ENCODE measurements around the gene MPC1L. TPM values are rescaled to one million over a fixed set of nuclear protein-coding genes. Genes with fewer than 3 reads are reported as not detected.

MPC1L gene
- total RNA-seq, 1 experiment from 2014 or later, result not detected

GRCh38 chrX:40632199-40632598 lies 9.0 kb downstream of the MPC1L start:
- CTCF ChIA-PET, result no interaction called here

DNA sequence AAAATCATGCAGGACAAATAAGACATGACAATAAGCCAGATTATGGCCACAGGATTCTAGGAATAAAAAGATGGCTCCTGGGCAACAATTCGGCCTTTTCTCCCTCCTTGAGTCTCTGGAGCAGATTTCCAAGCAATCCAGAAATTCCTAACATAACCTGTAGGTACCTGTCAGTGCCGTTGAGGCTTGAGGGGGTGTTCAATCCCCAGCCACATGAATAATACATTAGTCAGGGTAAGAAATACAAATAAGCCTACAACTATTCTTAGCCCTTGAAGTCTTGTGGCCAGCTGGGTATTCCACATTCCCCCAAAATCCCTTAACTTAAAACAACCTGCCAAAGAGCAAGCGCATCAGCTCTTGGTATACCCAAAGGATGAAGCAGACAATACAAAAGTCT lies 14.5 kb downstream of the MPC1L start:
- POLR2A ChIA-PET (ENCODE audit: unreplicated experiment), result no interaction called here
- Histone ChIP-seq H3K9me2 (replicated peaks; ENCODE audit: low read length) (no peaks in the 10 kb centered on the region), H3K27me3 (ENCODE audit: low read length) (no peaks in the 10 kb centered on the region), H3K79me2 (ENCODE audit: low read length) (peaks cover 40% of the 10 kb centered on the region), H3K9ac (ENCODE audit: low read length) (no peak overlapping the region), H3K4me2 (ENCODE audit: low read length) (no peak overlapping the region), H3K36me3 (ENCODE audit: low read depth, low read length) (peaks cover 51% of the 10 kb centered on the region), H3K4me3 (ENCODE audit: low read length) (no peak overlapping the region), H4K20me1 (ENCODE audit: low read length) (0 out of 2 replicates have a peak, but pooled peaks cover 3% of the 10 kb centered on the region), H3K4me1 (ENCODE audit: insufficient read depth, low read length) (no peaks in the 10 kb centered on the region), H2AFZ (ENCODE audit: low read length) (no peak overlapping the region), H3F3A (ENCODE audit: low read length, unreplicated experiment) (no peaks in the 10 kb centered on the region), H3K9me3 (ENCODE audit: low read length) (no peaks in the 10 kb centered on the region), H3K27ac (ENCODE audit: low read length) (no peak overlapping the region)
- ATAC-seq (no peak), DNase-seq (no peak)
- BruUV-seq (replicated peaks), result no TSS peak
- no peak for TF ChIP-seq EZH2phosphoT487 (IDR thresholded peaks at IDR 0.05; ENCODE audit: borderline replicate concordance, low read length)
- no peak for TF ChIP-seq EZH2 (IDR thresholded peaks at IDR 0.05; ENCODE audit: low read length, unreplicated experiment)
- TF ChIP-seq, protein P1, sequence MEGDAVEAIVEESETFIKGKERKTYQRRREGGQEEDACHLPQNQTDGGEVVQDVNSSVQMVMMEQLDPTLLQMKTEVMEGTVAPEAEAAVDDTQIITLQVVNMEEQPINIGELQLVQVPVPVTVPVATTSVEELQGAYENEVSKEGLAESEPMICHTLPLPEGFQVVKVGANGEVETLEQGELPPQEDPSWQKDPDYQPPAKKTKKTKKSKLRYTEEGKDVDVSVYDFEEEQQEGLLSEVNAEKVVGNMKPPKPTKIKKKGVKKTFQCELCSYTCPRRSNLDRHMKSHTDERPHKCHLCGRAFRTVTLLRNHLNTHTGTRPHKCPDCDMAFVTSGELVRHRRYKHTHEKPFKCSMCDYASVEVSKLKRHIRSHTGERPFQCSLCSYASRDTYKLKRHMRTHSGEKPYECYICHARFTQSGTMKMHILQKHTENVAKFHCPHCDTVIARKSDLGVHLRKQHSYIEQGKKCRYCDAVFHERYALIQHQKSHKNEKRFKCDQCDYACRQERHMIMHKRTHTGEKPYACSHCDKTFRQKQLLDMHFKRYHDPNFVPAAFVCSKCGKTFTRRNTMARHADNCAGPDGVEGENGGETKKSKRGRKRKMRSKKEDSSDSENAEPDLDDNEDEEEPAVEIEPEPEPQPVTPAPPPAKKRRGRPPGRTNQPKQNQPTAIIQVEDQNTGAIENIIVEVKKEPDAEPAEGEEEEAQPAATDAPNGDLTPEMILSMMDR (conservative IDR thresholded peaks at IDR 0.05; ENCODE audit: low read depth, low read length), result no peak
- CTCF ChIA-PET, result no interaction called here
- intact Hi-C loops (cut with micrococcal nuclease), result no loop called here

More at GRCh38 chrX:40632199-40632598, 9.0 kb downstream of the MPC1L start:
- Histone ChIP-seq H3K9me3 (ENCODE audit: low read length) (no peaks in the 10 kb centered on the region), H3K9ac (ENCODE audit: low read length) (no peak overlapping the region), H3F3A (ENCODE audit: low read length, unreplicated experiment) (no peaks in the 10 kb centered on the region), H3K9me2 (replicated peaks; ENCODE audit: low read length) (no peaks in the 10 kb centered on the region), H3K36me3 (ENCODE audit: low read depth, low read length) (peaks cover 55% of the 10 kb centered on the region), H2AFZ (ENCODE audit: low read length) (no peak overlapping the region), H3K27ac (ENCODE audit: low read length) (no peak overlapping the region), H3K4me1 (ENCODE audit: insufficient read depth, low read length) (no peaks in the 10 kb centered on the region), H3K4me2 (ENCODE audit: low read length) (no peak overlapping the region), H3K27me3 (ENCODE audit: low read length) (no peaks in the 10 kb centered on the region), H3K79me2 (ENCODE audit: low read length) (no peaks in the 10 kb centered on the region), H4K20me1 (ENCODE audit: low read length) (no peaks in the 10 kb centered on the region), H3K4me3 (ENCODE audit: low read length) (no peak overlapping the region)
- no peak for ATAC-seq
- TF ChIP-seq EZH2phosphoT487 (IDR thresholded peaks at IDR 0.05; ENCODE audit: borderline replicate concordance, low read length) (no peak), EZH2 (IDR thresholded peaks at IDR 0.05; ENCODE audit: low read length, unreplicated experiment) (no peak)
- TF ChIP-seq, protein P1 (conservative IDR thresholded peaks at IDR 0.05; ENCODE audit: low read depth, low read length), result no peak
- POLR2A ChIA-PET (ENCODE audit: unreplicated experiment), result no interaction called here
- no peak for DNase-seq
- BruUV-seq (replicated peaks), result no TSS peak
- intact Hi-C loops (cut with micrococcal nuclease), result no loop called here

DNA sequence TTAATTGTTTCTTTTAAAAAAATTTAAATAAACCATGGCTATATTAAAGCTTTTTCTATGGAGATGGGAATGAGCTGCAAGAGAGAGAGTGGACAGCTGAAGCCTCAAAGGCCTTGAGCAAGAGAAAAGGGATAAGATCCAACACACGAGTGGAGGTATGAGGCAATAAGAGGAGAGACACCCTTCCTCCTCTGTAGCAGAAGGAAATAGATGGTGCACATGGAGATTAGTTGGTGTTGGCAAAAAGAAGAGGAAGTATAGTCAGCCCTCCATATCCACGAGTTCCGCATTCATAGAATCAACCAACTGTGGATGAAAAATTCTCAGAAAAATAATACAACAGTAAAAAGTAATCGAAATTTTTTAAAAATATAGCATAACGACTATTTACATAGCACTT lies 20.9 kb downstream of the MPC1L start:
- Histone ChIP-seq H3K4me2 (ENCODE audit: low read length) (peak overlapping the region; percentile 94), H2AFZ (ENCODE audit: low read length) (no peak overlapping the region), H4K20me1 (ENCODE audit: low read length) (0 out of 2 replicates have a peak, but pooled peaks cover 3% of the 10 kb centered on the region), H3K36me3 (ENCODE audit: low read depth, low read length) (peaks cover 5% of the 10 kb centered on the region; the same call in 1 of the 2 replicates), H3K9ac (ENCODE audit: low read length) (peak overlapping the region; percentile 61), H3K27ac (ENCODE audit: low read length) (peak overlapping the region; percentile 84), H3K4me1 (ENCODE audit: insufficient read depth, low read length) (peaks cover 18% of the 10 kb centered on the region), H3K4me3 (ENCODE audit: low read length) (peak overlapping the region; percentile 67), H3K9me2 (replicated peaks; ENCODE audit: low read length) (no peaks in the 10 kb centered on the region), H3K79me2 (ENCODE audit: low read length) (peaks cover 77% of the 10 kb centered on the region), H3F3A (ENCODE audit: low read length, unreplicated experiment) (no peaks in the 10 kb centered on the region), H3K27me3 (ENCODE audit: low read length) (no peaks in the 10 kb centered on the region), H3K9me3 (ENCODE audit: low read length) (no peaks in the 10 kb centered on the region)
- CTCF ChIA-PET, result interaction anchor here (0.6 kb wide), 1 partner anchor 100 kb away, joined by 4 read pairs; no protein-coding TSS in a partner anchor
- POLR2A ChIA-PET (ENCODE audit: unreplicated experiment), result interaction anchor here (0.6 kb wide), 1 partner anchor 633 kb away, joined by 3 read pairs; no protein-coding TSS in a partner anchor
- DNase-seq (no peak), ATAC-seq (no peak)
- intact Hi-C loops (cut with micrococcal nuclease), result loop anchor here (2.0 kb wide), 1 partner anchor 99 kb away; no protein-coding TSS in a partner anchor
- BruUV-seq (replicated peaks), result no TSS peak
- TF ChIP-seq EZH2phosphoT487 (IDR thresholded peaks at IDR 0.05; ENCODE audit: borderline replicate concordance, low read length) (no peak), EZH2 (IDR thresholded peaks at IDR 0.05; ENCODE audit: low read length, unreplicated experiment) (no peak)
- TF ChIP-seq, protein P1 (conservative IDR thresholded peaks at IDR 0.05; ENCODE audit: low read depth, low read length), result no peak
